Right ventricle myocardium inferior (tissue), 1 donor: Measurements from ENCODE around the gene SPG11. TPM values are rescaled to one million over a fixed set of nuclear protein-coding genes. Genes with fewer than 3 reads are reported as not detected.
"Not testable (repeated sequence)": the region's sequence is repeated elsewhere in the genome, so short reads cannot be mapped to it uniquely, and the experiment has no call there.

Experiments
- ATAC-seq: fragments of 200-7000 bp; cut with Tn5 transposase; one replicate; pipeline ENCODE4 v1.9.1; 2020; ENCODE audit warnings: mild to moderate bottlenecking, moderate library complexity
- DNase-seq: peaks from one replicate; pipeline ENCODE4 v3.0.0; 2021; ENCODE audit errors: missing footprints
- intact Hi-C: fragments of 100-400 bp; cut with DNase I; formaldehyde crosslinking; loops from one replicate; pipeline ENCODE4 v1.11.0; 2022
- total RNA-seq: library from RNA; stranded (reverse); fragmentation: NEBNext Ultra II Directional; extraction: Animal tissue kit (Norgen Biotek cat#: 25700); gene quantifications from one replicate; pipeline ENCODE4 v1.2.1, GENCODE V29; 2021
- donor health status: DM: no; HTN: yes; CAD: no; lungs with severe emphysema.

Gene SPG11
- total RNA-seq, 1 donor from 2014 or later = 40.5 TPM

GRCh38 chr15:44690245-44690644 is 26.8 kb upstream of the SPG11 start:
- ATAC-seq, intact Hi-C loops, DNase-seq: not testable (repeated sequence)

GRCh38 chr15:44689318-44689717 is 25.9 kb upstream of the SPG11 start:
- ATAC-seq, intact Hi-C loops, DNase-seq: not testable (repeated sequence)

GRCh38 chr15:44682809-44683682 is 19.6 kb upstream of the SPG11 start:
- ATAC-seq, intact Hi-C loops: not testable (repeated sequence)
- peak; percentile 79 for DNase-seq

GRCh38 chr15:44682211-44682610 is 18.7 kb upstream of the SPG11 start:
- ATAC-seq = peak; percentile 62
- intact Hi-C loops = no loop called here
- no peak for DNase-seq

GRCh38 chr15:44676676-44677075 is 13.2 kb upstream of the SPG11 start:
- DNase-seq = no peak
- intact Hi-C loops = no loop called here
- ATAC-seq = no peak

- intact Hi-C loops = no loop called here
- ATAC-seq = no peak
- no peak for DNase-seq
These were observed 12.4 kb upstream of the SPG11 start for GRCh38 chr15:44675911-44676310.

- intact Hi-C loops = loop anchor here (5.0 kb wide), 1 partner anchor 84 kb away; no protein-coding TSS in a partner anchor
- ATAC-seq (no peak), DNase-seq (no peak)
These were observed 10.2 kb upstream of the SPG11 start for GRCh38 chr15:44673639-44674038.

- intact Hi-C loops = loop anchor here (5.0 kb wide), 1 partner anchor 87 kb away; no protein-coding TSS in a partner anchor
- DNase-seq (no peak), ATAC-seq (no peak)
These were observed 6.9 kb upstream of the SPG11 start for GRCh38 chr15:44670087-44670950.

- ATAC-seq = no peak
- intact Hi-C loops = no loop called here
- DNase-seq = no peak
These were observed 5.5 kb upstream of the SPG11 start for GRCh38 chr15:44668921-44669320.

GRCh38 chr15:44667039-44667360 is 3.5 kb upstream of the SPG11 start:
- DNase-seq (no peak), ATAC-seq (no peak)
- intact Hi-C loops = no loop called here

GRCh38 chr15:44666210-44667038 is 3.0 kb upstream of the SPG11 start:
- no peak for DNase-seq
- intact Hi-C loops = no loop called here
- no peak for ATAC-seq

GRCh38 chr15:44662478-44663409 is 718 bp downstream of the SPG11 start:
- intact Hi-C loops = loop anchor here (1.0 kb wide), 2 partner anchors 49 to 76 kb away; partner anchors contain the start of genes B2M and PATL2
- ATAC-seq (peak; percentile 64), DNase-seq (peak; percentile 82)

GRCh38 chr15:44661576-44661975 is 1.9 kb downstream of the SPG11 start:
- intact Hi-C loops = no loop called here
- no peak for ATAC-seq
- DNase-seq = no peak

- DNase-seq (no peak), ATAC-seq (no peak)
- intact Hi-C loops = loop anchor here (10.0 kb wide), 1 partner anchor 64 kb away; no protein-coding TSS in a partner anchor
These were observed 4.4 kb downstream of the SPG11 start for GRCh38 chr15:44659056-44659455.

- no peak for ATAC-seq
- intact Hi-C loops = loop anchor here (10.0 kb wide), 1 partner anchor 63 kb away; no protein-coding TSS in a partner anchor
- DNase-seq = no peak
These were observed 6.1 kb downstream of the SPG11 start for GRCh38 chr15:44657378-44657777.

- intact Hi-C loops = loop anchor here (10.0 kb wide), 1 partner anchor 62 kb away; no protein-coding TSS in a partner anchor
- ATAC-seq = no peak
- no peak for DNase-seq
These were observed 6.5 kb downstream of the SPG11 start for GRCh38 chr15:44656913-44657312.

GRCh38 chr15:44656298-44656697 is 7.2 kb downstream of the SPG11 start:
- intact Hi-C loops = loop anchor here (10.0 kb wide), 1 partner anchor 61 kb away; no protein-coding TSS in a partner anchor
- no peak for DNase-seq
- ATAC-seq = no peak
